ENCODE data around the gene SCRN2.

The SCRN2 gene

DNA sequence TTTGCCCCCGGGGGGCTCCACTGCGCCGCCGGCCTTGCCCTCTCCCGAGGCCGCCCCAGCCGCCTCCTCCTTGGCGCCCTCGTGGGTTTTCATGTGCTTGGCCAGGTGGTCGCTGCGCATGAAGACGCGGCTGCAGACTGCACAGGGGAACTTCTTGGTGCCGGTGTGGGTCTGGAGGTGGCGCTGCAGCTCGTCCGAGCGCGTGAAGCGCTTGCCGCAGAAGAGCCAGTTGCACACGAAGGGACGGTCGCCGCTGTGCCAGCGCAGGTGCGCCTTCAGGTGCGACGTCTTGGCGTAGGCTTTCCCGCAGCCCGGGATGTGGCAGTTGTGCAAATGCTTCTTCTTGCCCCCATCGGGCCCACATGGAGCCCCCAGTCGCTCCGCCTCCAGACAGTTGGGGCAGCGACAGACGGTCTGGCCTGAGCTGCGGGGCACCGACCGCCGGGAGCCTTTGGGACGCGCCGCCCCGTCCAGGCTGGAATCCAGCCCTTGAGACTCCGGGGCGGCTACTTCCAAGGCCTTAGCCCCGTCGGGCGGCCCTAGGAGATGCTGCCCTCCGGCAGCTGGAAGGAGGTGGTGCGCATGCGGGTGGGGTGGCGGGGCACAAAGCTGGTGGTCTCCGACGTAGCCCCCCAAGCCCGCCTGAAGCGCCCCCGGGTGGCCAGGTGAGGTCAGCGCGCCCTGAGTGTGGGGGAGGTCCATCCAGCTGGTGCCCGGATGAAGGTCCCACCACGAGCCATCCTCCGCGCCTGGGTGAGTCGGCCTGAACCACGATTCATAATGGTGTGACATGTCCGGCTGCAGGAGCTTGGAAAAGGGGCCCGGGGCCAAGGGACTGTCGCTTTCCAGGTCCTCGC is 6.5 kb upstream of the SCRN2 start:
- in situ Hi-C loops (cut with MboI; ENCODE audit: low sequenced_read_pairs): no loop called here

DNA sequence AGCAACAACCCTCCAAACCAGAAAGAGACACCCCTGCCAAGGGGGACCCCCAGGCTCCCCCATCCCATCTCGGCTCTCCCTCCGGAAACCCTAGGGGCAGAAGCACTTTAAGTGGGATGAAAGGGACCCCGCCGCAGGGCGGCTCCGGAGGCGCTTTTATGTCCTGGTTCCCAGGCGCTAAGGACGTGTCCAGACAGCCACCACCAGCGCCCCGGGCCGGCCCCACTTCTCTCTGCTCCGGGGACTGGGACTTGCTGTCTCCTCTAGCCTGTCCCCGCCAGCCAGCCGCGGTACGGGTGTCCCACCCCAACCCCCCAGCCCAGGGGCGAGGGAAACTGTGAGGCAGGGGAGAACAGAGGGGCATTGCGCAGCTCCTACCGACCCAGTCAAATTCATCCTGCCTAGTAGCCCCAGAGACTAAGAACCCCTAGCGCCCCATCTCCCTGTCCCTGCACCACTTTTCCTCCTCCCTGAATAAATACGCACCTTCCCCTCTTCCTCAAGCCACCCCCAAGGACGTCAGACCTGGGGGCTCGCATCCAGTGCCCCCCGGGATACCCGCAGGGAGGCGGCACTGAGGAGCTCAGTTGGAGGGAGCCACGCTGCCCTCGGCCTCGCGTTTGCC is 5.8 kb upstream of the SCRN2 start:
- in situ Hi-C loops (cut with MboI; ENCODE audit: low sequenced_read_pairs): no loop called here

GRCh38 chr17:47845716-47846075 is 4.6 kb upstream of the SCRN2 start:
- in situ Hi-C loops (cut with MboI; ENCODE audit: low sequenced_read_pairs): no loop called here

- in situ Hi-C loops (cut with MboI; ENCODE audit: low sequenced_read_pairs): no loop called here
These were observed 4.0 kb upstream of the SCRN2 start for GRCh38 chr17:47844814-47845715.

- in situ Hi-C loops (cut with MboI; ENCODE audit: low sequenced_read_pairs): no loop called here
These were observed 3.2 kb upstream of the SCRN2 start for GRCh38 chr17:47844227-47844626.

DNA sequence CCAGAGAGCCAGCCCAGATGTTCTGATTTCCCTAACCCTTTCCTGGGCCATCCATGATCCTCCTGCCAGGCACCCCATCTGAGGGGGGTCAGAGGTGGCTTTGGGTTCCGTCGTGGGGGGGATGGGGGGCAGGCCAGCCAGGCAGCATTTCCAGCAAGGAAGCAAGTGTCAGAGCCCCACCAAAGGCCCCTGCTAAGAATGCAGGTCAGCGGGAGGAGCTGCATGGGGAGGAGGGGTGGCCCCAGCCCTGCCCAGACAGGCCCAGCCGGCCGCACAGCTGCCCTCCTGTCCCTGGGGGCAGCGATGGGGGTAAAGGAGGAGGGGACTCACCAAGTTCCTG is 2.3 kb upstream of the SCRN2 start:
- in situ Hi-C loops (cut with MboI; ENCODE audit: low sequenced_read_pairs): no loop called here

GRCh38 chr17:47841488-47842291 is 617 bp upstream of the SCRN2 start:
- in situ Hi-C loops (cut with MboI; ENCODE audit: low sequenced_read_pairs): no loop called here

- in situ Hi-C loops (cut with MboI; ENCODE audit: low sequenced_read_pairs): no loop called here
These were observed 902 bp downstream of the SCRN2 start for GRCh38 chr17:47840001-47840741.

- in situ Hi-C loops (cut with MboI; ENCODE audit: low sequenced_read_pairs): no loop called here
These were observed 2.0 kb downstream of the SCRN2 start for GRCh38 chr17:47839071-47839470.

DNA sequence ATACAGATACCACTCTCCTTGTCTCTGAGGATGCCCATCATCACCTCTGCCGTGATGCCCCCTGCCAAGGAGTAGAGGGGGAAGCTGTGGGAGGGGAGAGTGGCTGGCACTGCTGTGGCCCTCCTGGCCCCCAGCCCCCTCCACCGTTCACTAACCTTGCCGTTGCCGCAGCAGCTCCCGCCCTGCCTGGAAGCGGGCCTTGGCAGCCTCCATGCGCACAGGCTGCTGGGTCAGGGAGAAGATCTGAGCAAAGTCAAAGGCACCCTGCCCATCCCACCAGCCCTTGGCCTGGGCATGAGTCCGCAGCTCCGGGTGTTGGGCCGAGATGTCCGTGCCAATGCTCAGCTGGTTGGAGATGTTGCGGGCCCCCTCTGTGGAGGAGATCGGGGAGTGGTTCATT is 2.4 kb downstream of the SCRN2 start:
- in situ Hi-C loops (cut with MboI; ENCODE audit: low sequenced_read_pairs): no loop called here

- in situ Hi-C loops (cut with MboI; ENCODE audit: low sequenced_read_pairs): no loop called here
These were observed 3.6 kb downstream of the SCRN2 start for GRCh38 chr17:47837401-47838039.

DNA sequence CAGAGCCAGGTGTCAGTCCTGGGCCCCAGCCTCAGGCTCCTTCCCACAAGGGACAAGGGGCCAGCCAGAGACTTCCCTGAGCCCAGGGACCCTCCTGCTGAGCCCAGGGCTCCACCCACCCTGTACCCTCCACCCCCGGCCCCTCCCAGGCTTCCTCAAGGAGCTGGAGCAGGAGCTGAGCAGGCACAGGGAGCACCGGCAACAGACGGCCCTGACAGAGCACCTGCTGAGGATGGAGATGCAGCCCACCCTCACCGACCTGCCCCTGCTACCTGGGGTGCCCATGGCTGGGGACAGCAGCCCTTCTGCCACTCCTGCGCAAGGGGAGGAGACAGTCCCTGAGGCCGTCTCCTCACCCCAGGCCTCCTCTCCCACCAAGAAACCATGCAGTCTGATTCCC is 4.5 kb downstream of the SCRN2 start:
- in situ Hi-C loops (cut with MboI; ENCODE audit: low sequenced_read_pairs): no loop called here

GRCh38 chr17:47834756-47835155 is 6.3 kb downstream of the SCRN2 start:
- in situ Hi-C loops (cut with MboI; ENCODE audit: low sequenced_read_pairs): no loop called here

- in situ Hi-C loops (cut with MboI; ENCODE audit: low sequenced_read_pairs): no loop called here
These were observed 9.1 kb downstream of the SCRN2 start for GRCh38 chr17:47831934-47832327.

DNA sequence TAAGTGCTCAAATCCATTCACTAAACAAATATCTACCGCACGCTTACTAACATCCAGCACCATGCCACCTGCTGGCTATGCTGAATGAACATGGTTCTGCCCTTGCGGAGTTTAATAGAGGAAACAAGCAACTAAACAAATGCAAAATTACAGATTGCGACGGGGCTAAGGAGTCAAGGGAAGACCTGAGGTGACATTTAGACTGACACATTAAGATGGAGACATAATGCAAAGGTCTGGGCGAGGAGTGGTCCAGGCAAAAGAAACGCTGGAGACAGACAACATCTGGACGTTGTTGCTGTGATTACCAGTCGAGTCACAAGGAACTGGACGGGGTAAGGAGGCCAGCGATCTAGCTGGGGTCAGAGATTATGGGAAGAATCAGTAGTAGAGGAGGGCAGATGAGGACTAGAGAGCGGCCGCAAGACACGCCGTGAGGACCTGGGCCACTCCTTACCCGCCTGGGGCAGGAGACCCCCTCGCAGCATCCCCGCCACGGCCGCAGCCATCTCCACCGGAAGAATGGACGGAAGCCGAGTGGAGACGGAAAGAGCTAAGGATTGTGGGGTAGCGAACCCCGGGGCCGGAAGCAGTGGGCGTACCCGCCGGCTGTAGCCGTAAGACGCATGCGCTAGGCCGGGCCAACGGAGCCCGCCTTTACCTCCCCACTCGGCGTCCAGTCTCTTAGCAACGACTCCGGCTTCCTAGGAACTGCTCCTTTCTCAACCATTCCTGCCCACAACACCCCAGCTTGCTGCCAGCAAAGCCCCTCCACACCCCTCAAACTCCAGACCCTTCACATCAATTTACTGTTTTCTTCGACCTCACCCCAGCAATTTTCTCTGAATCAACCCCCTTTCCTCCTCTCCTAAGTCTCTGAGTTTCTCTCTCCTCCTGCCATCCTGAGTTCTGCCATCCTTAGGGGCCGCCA is 9.8 kb downstream of the SCRN2 start, which contains the start of the genes LRRC46 and MRPL10:
TSS of gene LRRC46 (plus strand) at position 668 of the 931 bp plus-strand sequence. CDS start 320 bp downstream, outside the sequence.
TSS of gene MRPL10 (minus strand) at position 539 of the 931 bp plus-strand sequence. CDS start at position 509, 30 bp downstream.
- in situ Hi-C loops (cut with MboI; ENCODE audit: low sequenced_read_pairs): no loop called here

DNA sequence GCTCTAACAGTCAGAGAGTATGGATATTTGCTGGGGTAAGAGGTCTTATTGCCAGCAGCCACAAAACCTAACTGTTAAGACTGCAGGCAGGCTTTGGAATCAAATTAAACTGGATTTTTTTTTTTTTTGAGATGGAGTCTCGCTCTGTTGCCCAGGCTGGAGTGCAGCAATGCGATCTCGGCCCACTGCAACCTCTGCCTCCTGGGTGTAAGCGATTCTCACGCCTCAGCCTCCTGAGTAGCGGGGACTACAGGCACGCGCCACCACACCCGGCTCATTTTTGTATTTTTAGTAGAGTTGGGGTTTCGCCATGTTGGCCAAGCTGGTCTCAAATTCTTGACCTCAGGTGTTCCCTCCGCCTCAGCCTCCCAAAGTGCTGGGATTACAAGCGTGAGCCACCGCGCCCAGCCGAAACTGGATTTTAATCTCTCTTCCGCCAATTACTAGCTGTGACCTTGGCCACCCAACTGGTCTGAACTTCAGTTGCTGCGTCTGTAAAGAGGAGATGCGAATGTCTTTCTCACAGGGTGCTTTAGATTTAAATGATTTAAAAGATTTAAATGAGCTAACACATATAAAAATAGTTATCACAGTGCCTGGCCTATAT is 10.6 kb downstream of the SCRN2 start:
- in situ Hi-C loops (cut with MboI; ENCODE audit: low sequenced_read_pairs): no loop called here

DNA sequence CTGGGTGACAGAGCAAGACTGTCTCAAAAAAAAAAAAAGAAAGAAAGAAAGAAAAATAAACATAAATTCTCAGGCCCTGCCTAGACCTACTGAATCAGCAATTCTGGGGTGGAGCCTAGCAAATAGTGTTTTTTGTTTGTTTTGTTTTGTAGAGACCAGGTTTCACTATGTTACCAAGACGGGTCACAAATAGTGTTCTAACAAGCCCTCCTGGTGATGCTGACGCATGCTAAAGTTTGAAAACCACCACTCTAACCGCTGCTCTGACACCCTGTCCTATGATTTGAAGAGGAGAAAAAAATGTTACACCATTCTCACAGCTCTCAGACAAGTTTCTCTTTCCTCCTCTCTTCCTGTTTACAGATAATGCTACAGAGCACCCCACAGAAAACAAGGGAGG is 11.2 kb downstream of the SCRN2 start:
- in situ Hi-C loops (cut with MboI; ENCODE audit: low sequenced_read_pairs): no loop called here

GRCh38 chr17:47823519-47823918 is 17.6 kb downstream of the SCRN2 start:
- in situ Hi-C loops (cut with MboI; ENCODE audit: low sequenced_read_pairs): no loop called here

All from hTERT RPE-1 (cell line).